Measurements from ENCODE around the gene MIOS.

GRCh38 chr7:7652798-7653540, 86.3 kb downstream of the MIOS start:
- TF ChIP-seq CTCF (IDR thresholded peaks at IDR 0.05 in 8 of 11, conservative IDR thresholded peaks at IDR 0.05 in 3 of 11) = no peak
- TF ChIP-seq POLR2AphosphoS5 (IDR thresholded peaks at IDR 0.05) = no peak
- no peak for TF ChIP-seq POLR2A (IDR thresholded peaks at IDR 0.05)
